ENCODE data around the gene ARSI.
A peak's percentile ranks its signal among the peaks of the same experiment; 100 is the strongest.

The ARSI gene

DNA sequence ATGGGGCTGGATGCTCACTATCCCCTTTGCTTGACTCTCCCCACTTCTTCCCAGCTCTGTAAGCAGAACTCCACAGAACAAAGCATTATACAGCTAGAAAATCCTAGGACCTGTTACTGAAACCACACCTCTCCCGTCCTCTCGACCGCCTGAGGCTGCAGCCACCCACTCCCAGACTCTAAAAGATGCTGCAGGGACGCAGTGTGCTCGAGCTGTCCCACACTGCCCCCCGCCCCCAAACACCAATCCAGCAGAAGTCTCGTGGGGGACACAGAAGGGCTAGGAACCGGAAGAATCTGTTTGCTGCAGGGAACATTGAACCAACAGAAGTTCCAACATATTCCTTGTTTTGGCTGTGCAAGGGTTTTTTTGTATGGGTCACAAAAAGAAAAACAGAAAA lies 20.7 kb downstream of the ARSI start:
- TF ChIP-seq ZNF8 (CRISPR knock-in tag; IDR thresholded peaks at IDR 0.05) (no peak), RARB (CRISPR knock-in tag; IDR thresholded peaks at IDR 0.05) (no peak), TOX (CRISPR knock-in tag; IDR thresholded peaks at IDR 0.05; ENCODE audit: borderline replicate concordance) (no peak), ZFP30 (CRISPR knock-in tag; IDR thresholded peaks at IDR 0.05) (no peak), SNAI2 (CRISPR knock-in tag; IDR thresholded peaks at IDR 0.05) (no peak), ARNTL (CRISPR knock-in tag; IDR thresholded peaks at IDR 0.05; ENCODE audit: borderline replicate concordance, low read depth) (no peak), TCF4 (CRISPR knock-in tag; IDR thresholded peaks at IDR 0.05; ENCODE audit: borderline replicate concordance) (no peak), ZFP3 (CRISPR knock-in tag; IDR thresholded peaks at IDR 0.05) (no peak), POU6F1 (CRISPR knock-in tag; IDR thresholded peaks at IDR 0.05; ENCODE audit: borderline replicate concordance, low read depth) (no peak), BACH2 (CRISPR knock-in tag; IDR thresholded peaks at IDR 0.05; ENCODE audit: borderline replicate concordance) (no peak), ZNF565 (CRISPR knock-in tag; conservative IDR thresholded peaks at IDR 0.05; ENCODE audit: low read depth) (no peak), ESRRG (CRISPR knock-in tag; IDR thresholded peaks at IDR 0.05) (no peak), OSR1 (CRISPR knock-in tag; IDR thresholded peaks at IDR 0.05) (no peak), ISL1 (CRISPR knock-in tag; IDR thresholded peaks at IDR 0.05) (no peak), GLIS3 (CRISPR knock-in tag; IDR thresholded peaks at IDR 0.05) (no peak), CSDC2 (CRISPR knock-in tag; IDR thresholded peaks at IDR 0.05) (no peak), ZNF70 (CRISPR knock-in tag; IDR thresholded peaks at IDR 0.05) (no peak)
- TF ChIP-seq, protein P1, sequence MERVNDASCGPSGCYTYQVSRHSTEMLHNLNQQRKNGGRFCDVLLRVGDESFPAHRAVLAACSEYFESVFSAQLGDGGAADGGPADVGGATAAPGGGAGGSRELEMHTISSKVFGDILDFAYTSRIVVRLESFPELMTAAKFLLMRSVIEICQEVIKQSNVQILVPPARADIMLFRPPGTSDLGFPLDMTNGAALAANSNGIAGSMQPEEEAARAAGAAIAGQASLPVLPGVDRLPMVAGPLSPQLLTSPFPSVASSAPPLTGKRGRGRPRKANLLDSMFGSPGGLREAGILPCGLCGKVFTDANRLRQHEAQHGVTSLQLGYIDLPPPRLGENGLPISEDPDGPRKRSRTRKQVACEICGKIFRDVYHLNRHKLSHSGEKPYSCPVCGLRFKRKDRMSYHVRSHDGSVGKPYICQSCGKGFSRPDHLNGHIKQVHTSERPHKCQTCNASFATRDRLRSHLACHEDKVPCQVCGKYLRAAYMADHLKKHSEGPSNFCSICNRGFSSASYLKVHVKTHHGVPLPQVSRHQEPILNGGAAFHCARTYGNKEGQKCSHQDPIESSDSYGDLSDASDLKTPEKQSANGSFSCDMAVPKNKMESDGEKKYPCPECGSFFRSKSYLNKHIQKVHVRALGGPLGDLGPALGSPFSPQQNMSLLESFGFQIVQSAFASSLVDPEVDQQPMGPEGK (CRISPR knock-in tag; IDR thresholded peaks at IDR 0.05; ENCODE audit: borderline replicate concordance) = no peak

GRCh38 chr5:150279330-150280020 lies 23.2 kb downstream of the ARSI start:
- ATAC-seq = no peak
- TF ChIP-seq TSHZ2 (CRISPR knock-in tag; IDR thresholded peaks at IDR 0.05) (no peak), ISL1 (CRISPR knock-in tag; IDR thresholded peaks at IDR 0.05) (no peak), OSR1 (CRISPR knock-in tag; IDR thresholded peaks at IDR 0.05) (no peak), ZC3H10 (CRISPR knock-in tag; IDR thresholded peaks at IDR 0.05) (no peak), CSRNP3 (CRISPR knock-in tag; IDR thresholded peaks at IDR 0.05) (no peak), TOX (CRISPR knock-in tag; IDR thresholded peaks at IDR 0.05; ENCODE audit: borderline replicate concordance) (no peak), ESRRG (CRISPR knock-in tag; IDR thresholded peaks at IDR 0.05) (no peak)

More for the DNA sequence above, 20.7 kb downstream of the ARSI start:
- ATAC-seq = no peak

- ATAC-seq = peak; percentile 95
- TF ChIP-seq RARB (CRISPR knock-in tag; IDR thresholded peaks at IDR 0.05) = no peak
- no peak for TF ChIP-seq TOX (CRISPR knock-in tag; IDR thresholded peaks at IDR 0.05; ENCODE audit: borderline replicate concordance)
- TF ChIP-seq ISL1 (CRISPR knock-in tag; IDR thresholded peaks at IDR 0.05) = no peak
These were observed 23.8 kb downstream of the ARSI start for GRCh38 chr5:150278916-150279315.
